Endothelial cell of umbilical vein (primary cell): ENCODE results near the gene GALNT2. TPM values are rescaled to one million over a fixed set of nuclear protein-coding genes. Genes with fewer than 3 reads are reported as not detected.

Experiments used
- BruUV-seq: library from RNA; stranded (reverse); fragments of 400-500 nt; replicated peaks from 2 replicates; lab custom pipeline; 2021; lab: Mats Ljungman, UMichigan
- CTCF ChIA-PET: fragments of 300-600, 350-600 bp; sonication (Branson Sonifier 250); formaldehyde crosslinking; loops from one replicate; lab custom pipeline; 2021; ENCODE audit warnings: antibody characterized with exemption, inconsistent platforms; lab: Charles Lee
- POLR2A ChIA-PET: fragments of 300-600, 350-600 bp; sonication (Branson Sonifier 250); formaldehyde crosslinking; loops from one replicate; lab custom pipeline; 2021; ENCODE audit warnings: antibody characterized with exemption, inconsistent platforms; lab: Charles Lee
- DNase-seq: peaks from one replicate; pipeline ENCODE4 v3.0.0-alpha.2; 2011; ENCODE audit warnings: low read depth, low spot score
- FAIRE-seq: peaks from 2 replicates; lab custom pipeline; 2011; peaks lifted over from hg19 to GRCh38; lab: Jason Lieb, UNC
- H2AFZ ChIP-seq: 2 replicates; pipeline ENCODE4 v1.6.0; 2012; ENCODE audit warnings: low read depth, low read length, control low read depth, inconsistent platforms
- H3K27ac ChIP-seq: 2 replicates; pipeline ENCODE4 v1.5.1; 2011; ENCODE audit warnings: low read depth, mild to moderate bottlenecking, control low read depth, low read length, moderate library complexity; ENCODE audit not compliant: insufficient read depth
- H3K27me3 ChIP-seq, 2 experiments: 2 replicates each; pipeline versions ENCODE4 v1.6.0 to v1.6.1; 2011; ENCODE audit warnings: low read length in 2 of 2, mixed read lengths in 1 of 2; ENCODE audit not compliant: control insufficient read depth in 2 of 2, insufficient read depth in 2 of 2
- H3K36me3 ChIP-seq, 2 experiments: 2 replicates in 1 of 2; 3 replicates in 1 of 2; pipeline ENCODE4 v1.5.1; 2011; ENCODE audit warnings: low read length in 2 of 2, mild to moderate bottlenecking in 1 of 2, moderate library complexity in 1 of 2; ENCODE audit not compliant: control insufficient read depth in 2 of 2, insufficient read depth in 2 of 2; ENCODE audit errors: extremely low read depth in 1 of 2
- H3K4me1 ChIP-seq: 3 replicates; pipeline ENCODE4 v1.5.1; 2011; ENCODE audit warnings: mild to moderate bottlenecking, low read length; ENCODE audit not compliant: control insufficient read depth, insufficient read depth; ENCODE audit errors: extremely low read depth
- H3K4me2 ChIP-seq: 2 replicates; pipeline ENCODE4 v1.6.1; 2011; ENCODE audit warnings: low read length, control low read depth, mixed read lengths; ENCODE audit not compliant: insufficient read depth
- H3K4me3 ChIP-seq, 3 experiments: fragments of 200-600 bp in 1 of 3; sonication (generic), shearing (Covaris generic) in 1 of 3; replicated peaks in 1 of 3; 2 replicates each; pipeline ENCODE4 v1.5.1; 2011 to 2016; ENCODE audit warnings: control low read depth in 3 of 3, low read length in 3 of 3, mild to moderate bottlenecking in 2 of 3, inconsistent platforms in 1 of 3, low read depth in 1 of 3, moderate library complexity in 1 of 3; ENCODE audit not compliant: insufficient read depth in 1 of 3
- H3K79me2 ChIP-seq: 2 replicates; pipeline ENCODE4 v1.6.0; 2012; ENCODE audit warnings: low read length, inconsistent platforms; ENCODE audit not compliant: control insufficient read depth, insufficient read depth
- H3K9ac ChIP-seq: replicated peaks from 2 replicates; pipeline ENCODE3; 2011; ENCODE audit warnings: low read length, control low read depth; ENCODE audit not compliant: insufficient read depth; ENCODE audit errors: extremely low read depth
- H3K9me1 ChIP-seq: replicated peaks from 3 replicates; pipeline ENCODE4 v1.6.0; 2011; ENCODE audit warnings: mild to moderate bottlenecking, low read length; ENCODE audit not compliant: control insufficient read depth, insufficient read depth; ENCODE audit errors: extremely low read depth
- H3K9me3 ChIP-seq: replicated peaks from 2 replicates; pipeline ENCODE4 v1.5.1; 2012; ENCODE audit warnings: low read length, inconsistent platforms; ENCODE audit not compliant: control insufficient read depth, insufficient read depth
- H4K20me1 ChIP-seq: replicated peaks from 2 replicates; pipeline ENCODE3; 2011; ENCODE audit warnings: mild to moderate bottlenecking, low read length; ENCODE audit not compliant: control insufficient read depth, insufficient read depth; ENCODE audit errors: extremely low read depth
- EZH2 ChIP-seq: IDR thresholded peaks from 2 replicates; pipeline ENCODE4 v1.6.1; 2012; ENCODE audit warnings: borderline replicate concordance, low read depth, mild to moderate bottlenecking, moderate library complexity, low read length, inconsistent platforms; ENCODE audit not compliant: severe bottlenecking
- FOS ChIP-seq: IDR thresholded peaks from 2 replicates; pipeline ENCODE4 v1.6.1; 2011; ENCODE audit warnings: mild to moderate bottlenecking, low read length, moderate library complexity, borderline replicate concordance; ENCODE audit not compliant: insufficient read depth
- GATA2 ChIP-seq: IDR thresholded peaks from 2 replicates; pipeline ENCODE4 v1.7.0; 2011; ENCODE audit warnings: low read depth, mild to moderate bottlenecking, moderate library complexity, mixed read lengths, low read length; ENCODE audit not compliant: insufficient read length, insufficient read depth
- JUN ChIP-seq: IDR thresholded peaks from 2 replicates; pipeline ENCODE4 v1.6.1; 2011; ENCODE audit warnings: borderline replicate concordance, low read depth; ENCODE audit not compliant: insufficient read length, insufficient read depth
- MYC ChIP-seq: IDR thresholded peaks from one replicate; pipeline ENCODE4 v1.6.1; 2011; ENCODE audit warnings: mild to moderate bottlenecking, low read depth, low read length
- POLR2A ChIP-seq: IDR thresholded peaks from 2 replicates; pipeline ENCODE4 v1.6.1; 2012; ENCODE audit warnings: low read depth, mild to moderate bottlenecking, control low read depth, low read length
- POLR2AphosphoS5 ChIP-seq: IDR thresholded peaks from 2 replicates; pipeline ENCODE4 v1.6.1; 2012; ENCODE audit warnings: low read depth, mild to moderate bottlenecking, control low read depth, low read length, moderate library complexity; ENCODE audit not compliant: insufficient read depth
- dilution Hi-C: fragments of 300-500 bp; cut with MboI; formaldehyde crosslinking; loops from one replicate; pipeline ENCODE4 v1.15.0; 2019; ENCODE audit warnings: low sequenced_read_pairs; ENCODE audit not compliant: extremely low pct_ligation_motif_present
- intact Hi-C: fragments of 100-400 bp; cut with micrococcal nuclease; formaldehyde crosslinking; loops from one replicate; pipeline ENCODE4 v1.10.0; 2022
- polyA plus RNA-seq, 4 experiments: library from polyadenylated mRNA; depleted of rRNA in 3 of 4; stranded (reverse) in 3 of 4; unstranded in 1 of 4; fragments of >200 nt; gene quantifications; 2 replicates each; pipeline versions ENCODE4 v1.2.1 to v1.2.3, GENCODE V29; 2011 to 2012; ENCODE audit warnings: missing spikeins in 1 of 4
- total RNA-seq: library from RNA; stranded (reverse); gene quantifications from 2 replicates; pipeline ENCODE4 v1.2.3, GENCODE V29; 2021
- TF ChIP-seq, protein P1 (sequence below): IDR thresholded peaks from 2 replicates; pipeline ENCODE4 v1.6.1; 2011; ENCODE audit not compliant: insufficient read depth, insufficient read length
- TF ChIP-seq, protein P2 (sequence below), 2 donors: IDR thresholded peaks; 1 replicate in 1 of 2; 2 replicates in 1 of 2; pipeline ENCODE4 v1.5.1; 2011; ENCODE audit warnings: low read length in 2 of 2, mild to moderate bottlenecking in 2 of 2, moderate library complexity in 2 of 2, control low read depth in 1 of 2, inconsistent platforms in 1 of 2, low read depth in 1 of 2; ENCODE audit not compliant: insufficient read depth in 1 of 2; ENCODE audit errors: extremely low read depth in 1 of 2

The GALNT2 gene
- total and polyA plus RNA-seq, 2 donors (not counting 3 experiments of a cell fraction or from before 2014, with no cell fraction given) = 56.3 to 77.5 TPM

DNA sequence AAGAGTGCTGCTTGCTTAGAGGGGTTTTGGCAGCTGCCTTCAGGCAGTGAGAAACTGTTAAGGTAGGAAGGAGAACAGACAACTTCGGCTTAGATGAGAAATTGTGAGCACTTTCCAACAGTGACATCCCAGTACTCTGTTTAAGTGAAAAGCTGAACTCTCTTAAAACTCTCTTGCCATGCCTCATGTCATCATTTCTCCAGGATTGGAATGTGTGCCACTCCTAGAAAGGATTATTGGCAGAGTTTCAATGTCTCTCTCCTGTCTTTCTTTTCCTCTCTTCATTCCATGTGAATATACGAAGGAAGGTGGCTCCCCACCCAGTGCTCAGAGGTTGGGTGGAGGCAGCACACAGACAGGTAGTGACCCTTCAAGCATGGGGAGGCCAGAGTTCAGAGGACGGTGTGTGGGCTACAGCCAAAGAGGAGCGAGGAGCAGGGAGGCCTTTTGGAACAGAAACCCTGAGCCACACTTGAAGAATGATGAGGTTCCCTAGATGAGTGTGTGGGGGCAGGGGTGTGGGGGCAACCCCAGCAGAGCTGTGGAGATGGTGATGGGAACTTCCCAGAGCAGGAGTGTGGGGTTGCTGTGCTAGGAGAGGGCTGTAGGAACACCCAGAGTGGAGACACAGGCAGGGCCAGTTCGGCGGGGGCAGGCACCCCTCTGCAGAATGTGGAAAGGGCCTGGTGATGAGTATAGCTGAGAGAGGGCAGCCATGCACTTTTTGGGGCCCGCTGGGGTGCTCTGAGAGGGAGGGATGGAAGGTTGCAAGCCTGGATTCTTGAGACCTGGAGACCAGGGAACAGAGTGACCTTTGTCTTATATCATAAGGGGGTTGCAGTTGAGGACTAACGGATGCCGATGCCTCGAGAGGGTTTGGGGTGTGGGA, 58.8 kb downstream of the GALNT2 start:
- H3K27ac ChIP-seq = no peak overlapping the region
- H3K4me1 ChIP-seq = no peaks in the 10 kb centered on the region
- no peak overlapping the region for H3K9ac ChIP-seq
- no peak overlapping the region for H2AFZ ChIP-seq
- no peak overlapping the region for H3K4me3 ChIP-seq
- CTCF ChIA-PET = no interaction called here
- intact Hi-C loops = no loop called here
- peaks cover 3% of the 10 kb centered on the region for H4K20me1 ChIP-seq
- POLR2A ChIA-PET = no interaction called here
- no peak overlapping the region for H3K4me2 ChIP-seq
- no peaks in the 10 kb centered on the region for H3K36me3 ChIP-seq
- DNase-seq = no peak
- BruUV-seq = no TSS peak
- dilution Hi-C loops = no loop called here
- H3K9me3 ChIP-seq = no peaks in the 10 kb centered on the region
- H3K9me1 ChIP-seq = no peaks in the 10 kb centered on the region
- H3K27me3 ChIP-seq = no peaks in the 10 kb centered on the region
- TF ChIP-seq POLR2A (no peak), EZH2 (no peak), GATA2 (no peak), POLR2AphosphoS5 (no peak), MYC (no peak), JUN (no peak), FOS (no peak)
- TF ChIP-seq, protein P1, sequence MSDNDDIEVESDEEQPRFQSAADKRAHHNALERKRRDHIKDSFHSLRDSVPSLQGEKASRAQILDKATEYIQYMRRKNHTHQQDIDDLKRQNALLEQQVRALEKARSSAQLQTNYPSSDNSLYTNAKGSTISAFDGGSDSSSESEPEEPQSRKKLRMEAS = no peak
- TF ChIP-seq, protein P2, sequence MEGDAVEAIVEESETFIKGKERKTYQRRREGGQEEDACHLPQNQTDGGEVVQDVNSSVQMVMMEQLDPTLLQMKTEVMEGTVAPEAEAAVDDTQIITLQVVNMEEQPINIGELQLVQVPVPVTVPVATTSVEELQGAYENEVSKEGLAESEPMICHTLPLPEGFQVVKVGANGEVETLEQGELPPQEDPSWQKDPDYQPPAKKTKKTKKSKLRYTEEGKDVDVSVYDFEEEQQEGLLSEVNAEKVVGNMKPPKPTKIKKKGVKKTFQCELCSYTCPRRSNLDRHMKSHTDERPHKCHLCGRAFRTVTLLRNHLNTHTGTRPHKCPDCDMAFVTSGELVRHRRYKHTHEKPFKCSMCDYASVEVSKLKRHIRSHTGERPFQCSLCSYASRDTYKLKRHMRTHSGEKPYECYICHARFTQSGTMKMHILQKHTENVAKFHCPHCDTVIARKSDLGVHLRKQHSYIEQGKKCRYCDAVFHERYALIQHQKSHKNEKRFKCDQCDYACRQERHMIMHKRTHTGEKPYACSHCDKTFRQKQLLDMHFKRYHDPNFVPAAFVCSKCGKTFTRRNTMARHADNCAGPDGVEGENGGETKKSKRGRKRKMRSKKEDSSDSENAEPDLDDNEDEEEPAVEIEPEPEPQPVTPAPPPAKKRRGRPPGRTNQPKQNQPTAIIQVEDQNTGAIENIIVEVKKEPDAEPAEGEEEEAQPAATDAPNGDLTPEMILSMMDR (IDR thresholded peaks at IDR 0.05; ENCODE audit: extremely low read depth in 1 of 2, insufficient read depth in 1 of 2, low read depth in 1 of 2, low read length in 2 of 2) = no peak
- H3K79me2 ChIP-seq = peaks cover 9% of the 10 kb centered on the region
- no peak for FAIRE-seq
